ENCODE results near the gene KCNA10.

- TF ChIP-seq, protein P1, sequence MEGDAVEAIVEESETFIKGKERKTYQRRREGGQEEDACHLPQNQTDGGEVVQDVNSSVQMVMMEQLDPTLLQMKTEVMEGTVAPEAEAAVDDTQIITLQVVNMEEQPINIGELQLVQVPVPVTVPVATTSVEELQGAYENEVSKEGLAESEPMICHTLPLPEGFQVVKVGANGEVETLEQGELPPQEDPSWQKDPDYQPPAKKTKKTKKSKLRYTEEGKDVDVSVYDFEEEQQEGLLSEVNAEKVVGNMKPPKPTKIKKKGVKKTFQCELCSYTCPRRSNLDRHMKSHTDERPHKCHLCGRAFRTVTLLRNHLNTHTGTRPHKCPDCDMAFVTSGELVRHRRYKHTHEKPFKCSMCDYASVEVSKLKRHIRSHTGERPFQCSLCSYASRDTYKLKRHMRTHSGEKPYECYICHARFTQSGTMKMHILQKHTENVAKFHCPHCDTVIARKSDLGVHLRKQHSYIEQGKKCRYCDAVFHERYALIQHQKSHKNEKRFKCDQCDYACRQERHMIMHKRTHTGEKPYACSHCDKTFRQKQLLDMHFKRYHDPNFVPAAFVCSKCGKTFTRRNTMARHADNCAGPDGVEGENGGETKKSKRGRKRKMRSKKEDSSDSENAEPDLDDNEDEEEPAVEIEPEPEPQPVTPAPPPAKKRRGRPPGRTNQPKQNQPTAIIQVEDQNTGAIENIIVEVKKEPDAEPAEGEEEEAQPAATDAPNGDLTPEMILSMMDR (IDR thresholded peaks at IDR 0.05; ENCODE audit: low read depth, low read length, poor library complexity, severe bottlenecking): no peak
- no peak for TF ChIP-seq EZH2phosphoT487 (IDR thresholded peaks at IDR 0.05; ENCODE audit: borderline replicate concordance, low read length)
These were observed 40.9 kb downstream of the KCNA10 start for GRCh38 chr1:110477967-110478640.

Measured in DOHH2 (cell line).